Measurements from ENCODE around the gene PHF24.
A peak's percentile ranks its signal among the peaks of the same experiment; 100 is the strongest.

Gene PHF24

DNA sequence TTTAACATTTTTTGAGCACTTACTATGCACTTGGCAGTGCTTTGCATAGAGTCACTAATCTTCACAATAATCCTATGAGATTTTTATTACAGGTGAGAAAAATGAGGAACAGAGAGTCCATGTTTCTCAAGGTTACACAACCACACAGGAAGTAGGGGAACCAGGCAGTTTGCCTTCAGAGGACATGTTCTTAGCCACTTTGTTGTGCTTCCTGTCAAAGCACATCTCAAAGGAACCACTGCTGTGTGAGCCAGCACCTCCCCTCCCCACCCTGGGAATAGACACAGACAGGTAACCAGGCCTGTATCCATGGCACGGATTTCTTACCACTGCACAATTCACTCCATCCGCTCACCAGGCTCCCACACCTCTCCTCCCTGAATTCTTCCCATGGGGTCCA is 25.1 kb downstream of the PHF24 start:
- DNase-seq (ENCODE audit: low read depth): no peak

DNA sequence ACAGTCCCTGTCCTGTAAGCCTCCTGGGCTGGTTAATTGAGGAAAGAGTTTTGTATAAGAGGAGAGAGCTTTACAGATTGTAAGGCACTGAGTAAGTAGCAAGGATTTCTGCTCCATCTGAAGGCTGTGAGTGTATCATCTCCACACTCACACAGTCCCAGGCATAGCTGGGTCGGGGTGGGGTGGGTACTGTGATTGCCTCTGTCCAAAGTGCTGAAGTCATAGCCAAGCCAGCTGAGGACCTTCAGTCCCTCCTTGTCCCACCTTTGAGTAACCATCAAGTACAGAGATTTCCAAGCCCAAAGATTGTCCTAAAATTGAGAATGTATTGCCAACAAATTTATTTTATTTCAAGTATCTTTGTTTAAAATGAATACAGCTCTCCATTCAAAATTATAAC is 26.0 kb downstream of the PHF24 start:
- peak; percentile 62 for DNase-seq (ENCODE audit: low read depth)

DNA sequence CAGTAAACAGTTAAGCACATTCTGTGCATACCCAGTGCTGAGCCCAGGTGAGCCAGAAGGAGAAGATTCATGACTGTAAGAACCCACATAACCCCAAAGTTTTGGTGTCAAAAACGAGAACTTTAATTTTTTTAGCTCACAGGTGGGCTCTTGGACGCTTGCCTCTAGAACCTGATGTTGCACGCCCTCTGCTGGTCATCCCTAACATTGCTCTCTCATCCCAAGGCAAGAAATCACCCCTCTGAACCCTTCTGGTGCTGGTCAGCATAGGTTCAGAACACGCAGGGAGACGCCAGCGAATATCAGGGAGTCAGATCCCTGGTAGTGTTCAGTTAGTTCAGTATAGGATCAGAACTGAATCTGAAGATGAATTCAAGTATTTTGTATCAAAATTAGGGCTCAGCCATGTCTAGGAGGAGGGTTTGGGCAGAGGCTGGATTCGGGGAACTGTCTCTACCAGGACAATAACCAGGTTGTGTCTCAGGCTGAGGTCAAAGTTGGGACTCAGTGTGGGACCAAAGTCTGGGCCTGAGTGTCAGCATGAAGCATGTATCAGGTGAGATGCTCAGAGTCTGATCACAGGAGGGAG is 27.3 kb downstream of the PHF24 start:
- peak; percentile 61 for DNase-seq (ENCODE audit: low read depth)

DNA sequence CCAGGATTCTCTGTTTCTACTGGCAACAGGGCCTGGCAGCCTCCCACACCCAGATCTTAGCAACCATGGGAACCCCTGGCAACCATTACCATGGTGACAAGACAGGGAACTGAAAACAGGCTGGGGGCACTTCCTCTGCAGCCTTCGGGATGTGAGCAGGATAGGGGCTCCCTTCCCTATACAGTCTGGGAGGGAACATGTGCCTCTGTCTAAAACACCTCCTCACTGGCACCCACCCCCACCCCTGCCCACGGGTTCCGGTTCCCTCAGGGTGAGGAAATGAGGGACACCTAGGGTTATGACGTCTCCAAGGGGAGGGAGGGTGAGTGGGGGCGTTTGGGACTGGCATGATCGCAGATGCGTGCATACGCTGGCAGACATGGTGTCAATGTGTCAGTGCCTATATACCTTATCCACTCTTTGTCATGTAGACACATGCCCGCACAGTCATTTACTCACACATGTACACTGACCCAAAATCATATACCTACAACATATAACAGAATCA is 28.5 kb downstream of the PHF24 start:
- peak; percentile 16 for DNase-seq (ENCODE audit: low read depth)

DNA sequence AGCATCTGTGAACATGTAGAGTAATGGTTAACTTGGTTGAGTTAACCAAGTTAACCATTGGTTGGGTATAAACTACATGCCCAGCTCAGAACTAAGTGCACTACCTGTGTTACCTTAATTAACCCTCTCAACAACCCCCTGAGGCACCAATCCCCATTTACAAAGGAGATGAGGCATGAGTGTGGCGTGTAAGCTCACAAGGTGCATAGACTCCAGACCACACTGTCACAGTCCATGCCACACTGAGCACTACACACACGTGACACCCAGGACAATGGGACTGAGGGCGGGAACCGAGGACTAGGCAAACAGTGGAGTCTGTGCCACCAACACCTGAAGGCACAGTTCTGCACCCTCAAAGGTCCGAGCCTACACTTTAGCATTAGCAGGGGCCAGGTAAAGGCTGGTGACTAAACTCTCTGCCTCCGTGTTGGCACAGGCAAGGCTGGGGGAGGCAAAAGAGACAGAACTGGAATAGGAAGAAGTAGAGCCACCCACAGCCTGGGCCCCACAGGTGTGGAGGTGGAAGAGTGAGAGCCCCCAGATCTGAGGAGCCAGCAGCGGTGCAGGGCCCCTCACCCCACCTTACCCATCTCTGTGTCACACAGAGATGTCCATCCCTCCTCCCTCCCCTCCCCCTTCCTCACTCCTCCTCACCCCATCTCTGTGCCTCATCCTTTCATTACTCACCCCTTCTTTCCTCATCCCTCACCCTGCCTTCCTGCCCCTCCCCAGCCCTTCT is 29.2 kb downstream of the PHF24 start:
- DNase-seq (ENCODE audit: low read depth): no peak

DNA sequence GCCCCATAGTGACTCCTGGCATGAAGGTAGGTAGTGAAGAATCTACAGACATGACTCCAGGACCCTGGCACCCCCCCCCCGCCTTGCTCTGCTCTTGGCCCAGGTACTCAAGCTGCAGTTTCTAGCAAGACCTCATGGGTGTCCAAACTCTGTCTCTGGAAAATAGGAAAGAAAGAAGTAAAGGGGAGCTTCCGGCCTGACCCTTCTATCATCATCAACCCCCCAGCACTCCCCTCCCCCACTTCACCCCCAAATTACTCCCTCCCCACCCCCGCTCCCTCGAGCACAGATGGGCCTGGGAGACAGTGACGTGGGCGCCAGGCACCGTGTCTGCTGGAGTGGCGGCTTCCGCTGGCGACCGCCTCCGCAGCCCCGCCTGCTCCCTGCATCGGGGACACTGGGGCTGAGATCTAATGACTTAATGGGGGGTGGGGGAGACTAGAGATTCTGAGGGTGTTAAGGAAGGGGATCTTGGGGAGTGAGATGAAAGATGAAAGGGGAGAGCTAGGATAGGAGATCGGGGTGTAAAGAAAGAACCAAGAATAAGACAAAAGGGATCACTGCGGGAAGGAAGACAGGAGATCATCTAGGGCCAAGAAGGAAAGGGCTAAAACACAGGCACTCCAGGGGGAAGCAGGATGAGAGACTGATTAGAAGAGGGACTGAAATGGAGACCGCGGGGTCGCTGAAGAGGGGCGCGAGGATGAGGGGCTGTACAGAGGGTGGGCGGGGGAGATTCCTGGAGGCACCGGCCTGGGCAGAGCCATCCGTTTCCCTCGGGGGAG is 30.3 kb downstream of the PHF24 start:
- DNase-seq (ENCODE audit: low read depth): peak; percentile 46

DNA sequence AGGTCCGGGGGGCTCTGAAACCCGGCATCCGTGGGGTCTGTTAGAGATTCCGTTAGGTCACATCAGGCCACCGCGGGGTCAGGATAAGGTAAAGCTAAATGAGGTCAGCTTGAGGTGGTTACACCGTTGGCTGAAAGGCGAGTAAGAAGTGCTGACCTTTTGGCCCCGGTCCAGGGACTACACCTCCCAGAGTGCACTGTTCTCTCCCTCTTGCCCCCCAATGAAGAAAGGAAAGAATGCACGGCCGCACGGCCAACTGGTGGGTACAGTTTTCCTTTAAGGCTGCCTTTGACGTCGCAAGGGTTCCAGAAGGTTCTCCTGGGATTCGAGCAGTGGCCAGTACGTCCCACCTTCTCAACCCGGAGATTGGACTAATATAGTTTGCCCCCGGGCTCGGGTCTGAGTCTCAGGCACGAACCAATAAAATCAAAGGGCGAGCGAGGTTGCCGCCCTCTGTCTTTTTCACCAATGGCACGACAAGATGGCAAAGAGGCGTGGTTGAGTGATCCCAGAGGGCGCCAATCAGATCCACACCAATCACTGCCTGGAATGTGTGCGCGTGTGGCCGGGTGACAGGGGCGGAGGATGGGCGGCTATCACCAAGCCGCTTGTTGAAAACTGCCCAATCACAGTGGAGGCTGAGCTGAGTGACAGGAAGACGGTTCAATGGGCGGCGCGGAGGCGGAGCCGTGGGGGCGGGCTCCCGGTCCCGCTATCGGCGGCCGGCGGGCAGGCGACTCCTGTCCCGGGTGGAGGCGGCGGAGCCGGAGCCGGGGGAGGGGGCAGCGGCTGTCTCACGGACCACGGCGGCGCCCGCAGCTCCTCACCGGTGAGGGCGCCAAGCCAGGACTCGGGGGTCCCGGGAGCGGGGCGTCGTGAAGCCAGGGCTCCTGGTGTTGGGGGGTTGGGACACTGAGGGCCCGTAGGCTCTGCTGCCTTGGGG is 31.2 kb downstream of the PHF24 start, which contains the start of gene DNAJB5:
Gene DNAJB5 (plus strand): TSS at position 743 of the 943 bp plus-strand sequence. CDS start 886 bp downstream, outside the sequence.
- peak; percentile 100 for DNase-seq (ENCODE audit: low read depth)

DNA sequence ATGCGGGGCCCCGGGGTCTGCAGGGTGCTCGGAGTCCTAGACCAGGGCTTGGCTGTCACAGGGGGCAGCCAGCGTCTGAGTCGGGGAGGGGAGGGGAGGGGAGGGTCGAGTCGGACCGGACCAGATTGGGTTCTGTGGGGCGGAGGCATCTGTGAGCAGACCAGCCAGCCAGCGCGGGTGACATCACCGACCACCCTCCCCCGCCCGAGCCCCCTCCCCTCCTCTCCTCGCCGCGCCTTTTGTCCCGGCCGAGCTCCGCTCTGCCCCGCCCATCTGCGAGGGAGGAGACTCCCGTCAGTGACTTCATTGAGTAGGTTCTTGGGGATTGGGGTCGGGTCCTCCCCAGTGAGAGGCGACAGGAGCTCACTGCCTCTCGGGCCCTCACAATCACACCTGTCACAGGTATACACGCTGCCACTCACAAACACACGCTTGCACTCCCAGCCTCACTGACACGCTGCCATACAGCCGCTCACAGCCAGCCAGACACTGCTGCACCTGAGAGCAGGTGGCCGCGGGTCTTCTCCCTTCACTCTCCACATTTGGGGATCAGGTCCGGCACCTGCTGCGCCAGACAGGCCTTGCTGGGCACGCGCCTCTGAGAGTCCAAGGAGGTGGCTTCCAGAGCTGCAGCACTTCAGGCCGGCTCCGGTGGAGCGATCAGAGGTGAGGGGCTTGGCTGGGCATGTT is 32.0 kb downstream of the PHF24 start:
- DNase-seq (ENCODE audit: low read depth): peak; percentile 55

DNA sequence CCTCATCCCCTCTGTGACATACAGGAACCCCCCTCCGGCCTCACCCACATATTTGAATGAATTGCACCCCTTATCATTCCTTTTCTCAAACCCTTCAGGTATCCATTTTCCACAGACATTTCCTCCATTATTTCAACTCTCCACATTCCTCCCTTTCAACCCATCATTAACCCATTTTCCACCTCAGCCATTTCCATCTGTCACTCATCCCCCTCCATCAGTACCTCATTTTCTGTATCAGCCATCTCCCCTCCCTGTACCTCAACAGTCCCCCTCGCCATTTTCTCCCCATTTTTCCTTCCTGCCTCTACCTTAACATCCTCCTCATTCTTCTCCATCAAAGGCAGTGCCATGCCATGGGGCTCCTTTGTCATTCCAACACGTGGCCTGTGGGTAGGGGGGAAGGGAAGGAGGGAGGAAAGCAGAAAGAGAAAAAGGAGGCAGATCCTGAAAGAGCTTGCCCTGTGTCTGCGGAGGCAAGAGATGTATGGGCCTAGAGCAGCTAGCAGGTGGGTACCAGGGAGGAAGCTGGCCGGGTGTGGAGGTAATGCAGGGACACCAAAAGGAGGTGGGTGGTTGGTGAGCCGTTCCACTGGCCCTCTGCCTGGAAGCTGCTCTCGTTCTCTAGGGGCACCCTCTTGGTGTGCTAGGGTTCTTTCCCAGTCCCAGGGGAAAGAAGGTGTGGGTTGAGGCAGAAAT is 33.0 kb downstream of the PHF24 start:
- DNase-seq (ENCODE audit: low read depth): no peak

DNA sequence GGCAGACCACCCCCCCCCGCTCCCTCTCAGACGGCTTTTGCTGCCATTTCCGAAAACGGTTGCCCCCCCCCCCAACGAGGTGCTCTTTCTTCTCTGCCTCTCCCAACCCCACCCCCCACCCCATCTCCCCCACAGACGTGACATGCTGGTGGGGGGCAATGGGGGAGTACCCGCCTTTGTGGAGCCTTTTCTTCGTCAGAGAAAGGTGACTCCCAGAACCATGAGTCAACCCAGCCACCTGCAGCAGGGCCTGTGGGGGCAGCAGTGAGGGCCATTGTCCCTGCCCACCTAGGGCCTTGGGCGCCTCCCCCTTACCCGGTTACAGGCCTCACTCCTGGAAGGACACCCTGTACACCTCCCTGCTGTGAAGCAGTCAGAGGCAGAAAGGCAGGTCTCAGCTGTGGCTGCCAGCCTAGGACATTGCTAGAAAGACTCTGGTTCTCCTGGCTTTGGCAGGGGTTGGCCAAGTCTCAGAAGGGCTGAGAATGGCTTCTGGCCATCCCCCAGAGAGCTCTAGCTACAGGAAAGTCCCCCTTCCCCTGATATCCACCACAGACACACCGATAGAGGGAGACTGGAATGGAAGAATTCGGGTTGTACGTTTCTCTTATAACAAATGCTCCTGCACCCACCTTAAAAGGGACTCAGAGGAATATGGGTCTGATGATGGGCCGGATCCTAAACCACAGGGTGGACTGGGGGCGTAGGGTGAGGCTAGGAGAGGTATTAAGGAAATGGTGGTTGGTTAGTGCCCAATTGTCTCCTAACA is 33.7 kb downstream of the PHF24 start:
- DNase-seq (ENCODE audit: low read depth): peak; percentile 7

DNA sequence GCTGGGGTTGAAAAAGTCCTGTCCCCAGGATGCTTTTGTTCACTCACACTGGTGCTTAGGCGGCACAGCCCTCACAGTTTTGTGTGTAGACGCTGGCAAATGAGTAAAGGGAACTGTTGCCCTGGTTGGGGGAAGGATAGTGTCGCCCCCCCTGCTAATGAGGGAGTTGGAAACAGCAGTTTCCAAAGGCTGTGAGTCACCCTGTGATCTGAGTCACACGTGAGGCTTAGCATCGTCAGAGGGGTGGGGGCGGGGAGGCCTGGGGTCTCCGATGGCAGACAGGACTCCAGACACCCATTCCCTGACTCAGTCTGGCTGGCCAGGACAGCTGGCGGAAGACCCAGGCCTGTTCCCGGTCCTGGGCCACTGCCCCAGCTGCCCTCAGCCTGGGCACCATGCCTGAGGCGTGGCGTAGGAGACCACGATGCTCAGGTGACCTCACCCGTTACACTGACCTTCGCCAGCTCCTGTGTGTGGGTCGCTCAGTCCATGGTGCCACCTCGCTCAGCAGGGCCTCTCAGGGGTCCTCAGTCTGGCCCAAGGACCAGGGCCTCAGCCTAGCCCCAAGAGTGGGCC is 34.4 kb downstream of the PHF24 start:
- peak; percentile 92 for DNase-seq (ENCODE audit: low read depth)

DNA sequence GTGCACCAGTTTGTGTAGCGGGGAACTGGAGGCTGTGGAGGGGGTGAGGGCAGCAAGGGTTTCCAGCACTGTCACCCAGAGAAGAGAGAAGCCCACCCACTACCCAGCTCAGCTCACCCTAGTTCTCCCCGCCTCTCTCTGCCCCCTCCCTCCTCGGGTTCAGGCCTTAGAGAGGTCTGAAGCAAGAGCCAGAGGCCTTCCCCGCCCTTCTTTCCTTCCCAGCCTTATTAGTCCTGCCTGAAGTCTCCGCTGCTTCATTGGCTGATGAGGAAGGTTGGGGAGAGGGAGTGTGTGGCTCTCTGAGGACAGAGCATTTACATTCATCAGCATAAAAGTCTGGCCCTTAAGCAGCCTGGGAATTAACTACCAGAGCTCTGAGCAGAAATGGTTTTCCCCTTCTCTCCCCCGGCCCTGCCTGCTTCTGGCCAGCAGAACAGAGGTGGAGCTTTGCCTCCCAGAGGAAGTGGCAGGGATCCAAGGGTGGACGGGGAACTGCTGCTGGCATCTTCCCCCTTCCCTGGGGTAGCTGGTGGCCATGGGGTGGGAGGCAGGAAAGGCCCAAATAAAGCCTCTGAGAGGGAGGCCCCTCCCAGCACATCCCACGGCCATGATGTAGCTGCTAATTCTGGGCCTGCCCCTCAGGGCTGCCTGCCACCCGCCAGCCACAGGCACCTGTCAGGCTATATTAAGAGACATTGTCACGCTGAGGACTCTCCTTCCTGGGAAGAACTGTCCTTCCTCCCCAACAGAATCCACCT is 35.6 kb downstream of the PHF24 start:
- DNase-seq (ENCODE audit: low read depth): peak; percentile 70

DNA sequence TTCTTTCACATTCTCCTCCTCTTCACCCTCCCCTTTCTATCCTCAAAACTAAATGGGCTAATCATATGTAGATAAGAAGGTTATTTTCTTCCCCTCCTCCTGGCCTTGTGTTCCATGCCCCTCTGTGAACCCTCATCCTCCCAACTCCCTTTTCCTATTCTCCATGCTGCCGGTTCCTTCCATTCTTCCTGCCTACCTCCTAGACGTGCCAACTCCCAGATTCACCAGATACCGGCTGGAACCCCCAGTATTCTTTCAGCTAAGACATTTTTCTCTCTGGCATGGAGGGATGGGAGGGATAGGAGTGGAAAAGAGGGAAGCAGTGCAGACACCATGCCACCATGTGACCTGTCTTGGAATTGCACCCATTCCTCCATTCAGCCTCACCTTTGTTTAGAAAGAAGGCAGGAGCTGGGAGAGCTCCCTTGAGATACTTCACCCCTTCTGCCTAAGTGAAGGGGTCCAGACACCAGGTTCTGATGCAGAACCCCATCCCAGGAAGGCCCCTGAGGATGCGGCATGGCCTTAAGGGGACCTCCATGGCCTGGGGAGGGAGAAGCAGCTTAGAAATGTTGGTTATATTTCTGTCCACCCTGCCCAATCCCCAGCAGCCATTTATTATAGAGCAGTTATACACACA is 36.3 kb downstream of the PHF24 start:
- peak; percentile 64 for DNase-seq (ENCODE audit: low read depth)

DNA sequence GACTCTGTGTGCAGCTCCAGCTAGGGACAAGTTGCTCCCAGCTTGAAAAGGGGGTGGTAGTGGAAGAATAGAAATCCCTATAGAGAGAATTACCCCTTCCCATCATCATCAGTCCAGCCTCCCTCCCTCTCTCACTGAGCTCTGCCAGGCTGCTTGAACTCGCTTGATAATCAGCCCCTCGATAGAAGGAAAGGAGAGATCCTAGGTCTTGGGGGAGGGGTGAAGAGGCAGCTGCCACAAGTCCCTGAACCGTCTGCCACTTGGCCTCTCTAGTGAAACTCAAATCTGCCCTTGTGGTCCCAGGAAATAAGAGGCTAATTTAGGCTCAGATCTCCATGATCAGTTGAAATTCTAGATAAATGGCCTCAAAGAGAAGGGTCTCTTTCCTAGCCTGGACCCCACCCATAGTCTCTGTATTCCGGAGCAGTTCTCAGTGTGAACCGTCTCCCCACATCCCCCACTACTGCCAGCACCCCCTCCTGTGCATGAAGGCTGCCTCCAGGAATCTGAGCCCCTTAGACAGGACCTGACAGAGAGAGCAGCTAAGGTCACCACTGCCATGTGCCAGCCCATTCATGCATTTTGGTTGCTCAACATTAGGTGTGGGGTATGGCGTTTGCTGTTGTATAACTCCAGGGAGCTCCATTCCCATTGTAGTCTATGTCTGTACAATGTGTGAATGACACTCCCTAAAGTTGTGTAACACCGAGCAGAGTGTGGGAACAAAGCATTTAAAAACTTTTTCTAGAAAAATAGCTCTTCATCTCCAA is 37.0 kb downstream of the PHF24 start:
- DNase-seq (ENCODE audit: low read depth): peak; percentile 60

DNA sequence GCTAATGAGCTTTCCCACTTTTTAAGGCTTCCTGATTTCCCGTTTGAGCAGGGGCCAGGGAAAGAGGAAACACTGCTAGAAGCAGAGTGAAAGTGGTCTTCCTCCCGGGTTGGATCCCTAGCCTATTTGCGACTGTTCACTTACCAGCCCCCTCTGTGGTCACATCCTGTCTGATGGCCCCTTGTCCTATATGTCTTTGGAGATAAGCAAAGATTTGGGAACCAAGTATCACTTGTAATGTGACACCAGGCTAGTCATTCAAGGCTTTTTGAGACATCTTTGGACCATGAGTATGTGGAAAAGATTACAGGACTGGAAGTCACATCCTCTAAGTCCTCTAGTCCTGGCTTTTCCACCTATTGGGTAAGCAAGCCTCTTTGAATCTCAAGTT is 37.6 kb downstream of the PHF24 start:
- DNase-seq (ENCODE audit: low read depth): peak; percentile 62

DNA sequence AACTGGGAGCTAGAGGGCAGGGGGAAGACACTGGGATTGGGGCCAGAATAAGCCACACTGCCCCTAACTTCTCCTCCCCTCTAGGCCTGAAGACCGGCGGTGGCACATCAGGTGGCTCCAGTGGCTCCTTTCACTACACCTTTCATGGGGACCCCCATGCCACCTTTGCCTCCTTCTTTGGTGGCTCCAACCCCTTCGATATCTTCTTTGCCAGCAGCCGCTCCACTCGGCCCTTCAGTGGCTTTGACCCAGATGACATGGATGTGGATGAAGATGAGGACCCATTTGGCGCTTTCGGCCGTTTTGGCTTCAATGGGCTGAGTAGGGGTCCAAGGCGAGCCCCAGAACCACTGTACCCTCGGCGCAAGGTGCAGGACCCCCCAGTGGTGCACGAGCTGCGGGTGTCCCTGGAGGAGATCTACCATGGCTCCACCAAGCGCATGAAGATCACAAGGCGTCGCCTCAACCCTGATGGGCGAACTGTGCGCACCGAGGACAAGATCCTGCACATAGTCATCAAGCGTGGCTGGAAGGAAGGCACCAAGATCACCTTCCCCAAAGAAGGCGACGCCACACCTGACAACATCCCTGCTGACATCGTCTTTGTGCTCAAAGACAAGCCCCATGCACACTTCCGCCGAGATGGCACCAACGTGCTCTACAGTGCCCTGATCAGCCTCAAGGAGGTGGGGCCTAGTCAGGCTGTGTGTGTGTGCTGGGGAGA is 38.3 kb downstream of the PHF24 start:
- no peak for DNase-seq (ENCODE audit: low read depth)

DNA sequence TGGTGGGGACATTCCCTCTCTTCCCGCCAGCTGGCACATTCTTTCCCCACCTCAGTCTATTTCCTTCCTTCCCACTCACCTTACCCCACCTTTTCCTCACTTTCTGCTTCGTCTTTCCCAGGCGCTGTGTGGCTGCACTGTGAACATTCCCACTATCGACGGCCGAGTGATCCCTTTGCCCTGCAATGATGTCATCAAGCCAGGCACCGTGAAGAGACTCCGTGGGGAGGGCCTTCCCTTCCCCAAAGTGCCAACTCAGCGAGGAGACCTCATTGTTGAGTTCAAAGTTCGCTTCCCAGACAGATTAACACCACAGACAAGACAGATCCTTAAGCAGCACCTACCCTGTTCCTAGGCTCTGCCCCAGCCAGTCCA is 38.8 kb downstream of the PHF24 start:
- no peak for DNase-seq (ENCODE audit: low read depth)

Measured in EH (cell line).